ENCODE results near the gene CTDP1.

GRCh38 chr18:79697178-79697577 lies 17.6 kb downstream of the CTDP1 start:
- TF ChIP-seq, protein P1, sequence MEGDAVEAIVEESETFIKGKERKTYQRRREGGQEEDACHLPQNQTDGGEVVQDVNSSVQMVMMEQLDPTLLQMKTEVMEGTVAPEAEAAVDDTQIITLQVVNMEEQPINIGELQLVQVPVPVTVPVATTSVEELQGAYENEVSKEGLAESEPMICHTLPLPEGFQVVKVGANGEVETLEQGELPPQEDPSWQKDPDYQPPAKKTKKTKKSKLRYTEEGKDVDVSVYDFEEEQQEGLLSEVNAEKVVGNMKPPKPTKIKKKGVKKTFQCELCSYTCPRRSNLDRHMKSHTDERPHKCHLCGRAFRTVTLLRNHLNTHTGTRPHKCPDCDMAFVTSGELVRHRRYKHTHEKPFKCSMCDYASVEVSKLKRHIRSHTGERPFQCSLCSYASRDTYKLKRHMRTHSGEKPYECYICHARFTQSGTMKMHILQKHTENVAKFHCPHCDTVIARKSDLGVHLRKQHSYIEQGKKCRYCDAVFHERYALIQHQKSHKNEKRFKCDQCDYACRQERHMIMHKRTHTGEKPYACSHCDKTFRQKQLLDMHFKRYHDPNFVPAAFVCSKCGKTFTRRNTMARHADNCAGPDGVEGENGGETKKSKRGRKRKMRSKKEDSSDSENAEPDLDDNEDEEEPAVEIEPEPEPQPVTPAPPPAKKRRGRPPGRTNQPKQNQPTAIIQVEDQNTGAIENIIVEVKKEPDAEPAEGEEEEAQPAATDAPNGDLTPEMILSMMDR (IDR thresholded peaks at IDR 0.05; ENCODE audit: low read length) = no peak
- no peak for TF ChIP-seq EZH2 (IDR thresholded peaks at IDR 0.05; ENCODE audit: borderline replicate concordance, low read length)

All from OCI-LY1 (cell line).